ENCODE results near the gene DNAJB5. TPM values are rescaled to one million over a fixed set of nuclear protein-coding genes. Genes with fewer than 3 reads are reported as not detected.
A peak's percentile ranks its signal among the peaks of the same experiment; 100 is the strongest.

DNAJB5 gene
- polyA plus RNA-seq, 1 experiment = 6.1 TPM

DNA sequence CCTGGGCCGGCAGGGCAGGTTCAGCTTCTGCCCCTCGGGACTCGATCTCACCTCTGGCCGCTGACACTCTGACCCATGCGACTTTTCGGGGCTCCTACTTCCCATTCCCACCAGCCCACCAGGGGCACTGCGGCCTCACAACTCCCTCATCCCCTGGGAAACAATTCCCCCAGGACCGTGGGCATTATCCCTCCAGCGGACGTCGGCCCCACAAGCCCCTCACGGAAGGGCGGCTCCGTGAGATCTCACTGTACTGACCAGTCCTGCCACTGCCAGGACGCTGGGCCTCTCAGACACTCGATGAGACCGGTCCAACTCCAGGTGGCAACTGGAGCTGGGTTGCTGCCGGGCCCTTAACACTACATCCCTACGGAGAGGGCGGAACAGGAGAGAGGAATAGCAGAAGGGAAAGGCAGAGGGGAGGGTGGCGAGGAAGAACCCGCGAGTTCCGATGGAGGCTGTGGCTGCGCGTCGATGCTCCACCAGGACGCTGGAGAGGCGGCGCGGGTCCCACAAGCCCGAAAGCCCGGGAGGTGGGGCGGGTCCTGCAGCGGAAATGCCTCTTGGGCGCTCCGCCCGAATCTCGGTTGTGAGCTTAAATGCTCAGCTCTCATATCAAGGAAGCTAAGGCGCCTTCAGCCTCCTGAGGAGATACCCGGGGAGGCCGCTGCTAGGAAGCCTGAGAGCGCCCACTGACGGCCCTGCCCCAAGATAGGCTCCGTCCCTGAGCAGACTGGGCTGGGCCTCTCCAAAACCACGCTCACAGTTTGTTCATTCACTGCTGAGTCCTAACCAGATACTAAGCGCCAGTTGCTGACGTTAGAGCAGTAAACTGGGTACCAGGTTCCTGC lies 46.5 kb downstream of the DNAJB5 start:
- no peak for TF ChIP-seq CTCF (IDR thresholded peaks at IDR 0.05; ENCODE audit: insufficient read depth, low read depth, low read length)
- Histone ChIP-seq H3K4me3 (ENCODE audit: low read depth, low read length) (peak overlapping the region; percentile 38), H3K36me3 (ENCODE audit: control insufficient read depth, insufficient read depth, low read length) (no peaks in the 10 kb centered on the region), H3K27me3 (ENCODE audit: control insufficient read depth, insufficient read depth, low read length) (no peaks in the 10 kb centered on the region)
- ChIA-PET POLR2A (interaction anchor here (0.6 to 0.9 kb wide), 2 partner anchors 8 to 10 kb away, joined by 3 to 5 read pairs; no protein-coding TSS in a partner anchor), CTCF (interaction anchor here (1.4 kb wide), 1 partner anchor 61 kb away, joined by 4 read pairs; the partner anchor contains the start of gene PIGO)
- no peak for DNase-seq (ENCODE audit: low read depth)

GRCh38 chr9:35042081-35042604 lies 52.6 kb downstream of the DNAJB5 start:
- TF ChIP-seq CTCF (IDR thresholded peaks at IDR 0.05; ENCODE audit: insufficient read depth, low read depth, low read length) = no peak
- CTCF ChIA-PET = interaction anchor here (1.5 to 4.5 kb wide), 4 partner anchors 10 to 143 kb away, joined by 3 to 34 read pairs (median 10); no protein-coding TSS in a partner anchor
- POLR2A ChIA-PET = no interaction called here

GRCh38 chr9:35042891-35043545 lies 53.5 kb downstream of the DNAJB5 start:
- ChIA-PET CTCF (interaction anchor here (0.9 to 4.5 kb wide), 5 partner anchors 9 to 144 kb away, joined by 3 to 34 read pairs (median 5); no protein-coding TSS in a partner anchor), POLR2A (no interaction called here)
- DNase-seq (ENCODE audit: low read depth) = no peak
- Histone ChIP-seq H3K36me3 (ENCODE audit: control insufficient read depth, insufficient read depth, low read length) (peaks cover 3% of the 10 kb centered on the region), H3K4me3 (ENCODE audit: low read depth, low read length) (no peak overlapping the region), H3K27me3 (ENCODE audit: control insufficient read depth, insufficient read depth, low read length) (no peaks in the 10 kb centered on the region)
- TF ChIP-seq CTCF (IDR thresholded peaks at IDR 0.05; ENCODE audit: insufficient read depth, low read depth, low read length) = no peak

More at GRCh38 chr9:35042081-35042604, 52.6 kb downstream of the DNAJB5 start:
- Histone ChIP-seq H3K27me3 (ENCODE audit: control insufficient read depth, insufficient read depth, low read length) (no peaks in the 10 kb centered on the region), H3K4me3 (ENCODE audit: low read depth, low read length) (no peak overlapping the region), H3K36me3 (ENCODE audit: control insufficient read depth, insufficient read depth, low read length) (peaks cover 3% of the 10 kb centered on the region)
- DNase-seq (ENCODE audit: low read depth) = no peak

- no peak for DNase-seq (ENCODE audit: low read depth)
- ChIA-PET CTCF (interaction anchor here (1.1 to 4.5 kb wide), 5 partner anchors 8 to 145 kb away, joined by 3 to 34 read pairs (median 5); partner anchors contain the start of gene VCP), POLR2A (no interaction called here)
- Histone ChIP-seq H3K36me3 (ENCODE audit: control insufficient read depth, insufficient read depth, low read length) (peaks cover 3% of the 10 kb centered on the region), H3K4me3 (ENCODE audit: low read depth, low read length) (no peak overlapping the region), H3K27me3 (ENCODE audit: control insufficient read depth, insufficient read depth, low read length) (no peaks in the 10 kb centered on the region)
- TF ChIP-seq CTCF (IDR thresholded peaks at IDR 0.05; ENCODE audit: insufficient read depth, low read depth, low read length) = no peak
Observed at GRCh38 chr9:35044071-35044470, 54.5 kb downstream of the DNAJB5 start.

Other genes with a start within 250 kb of the DNAJB5 start
- gene PHF24, start 31.5 kb upstream of the DNAJB5 start, polyA plus RNA-seq (2011; rRNA removed) = 0.02 and 0.09 TPM in 2 replicates
- 305 and 333 TPM in 2 replicates for gene VCP, start 82.9 kb downstream of the DNAJB5 start, polyA plus RNA-seq (2011; rRNA removed)
- gene FANCG, start 90.2 kb downstream of the DNAJB5 start, polyA plus RNA-seq (2011; rRNA removed) = 11.9 and 13.6 TPM in 2 replicates
- 18.7 and 26.9 TPM in 2 replicates for gene PIGO, start 106.8 kb downstream of the DNAJB5 start, polyA plus RNA-seq (2011; rRNA removed)
- gene STOML2, start 113.4 kb downstream of the DNAJB5 start, polyA plus RNA-seq (2011; rRNA removed) = 134 and 170 TPM in 2 replicates
- gene ATOSB, start 126.1 kb downstream of the DNAJB5 start, polyA plus RNA-seq (2011; rRNA removed) = 41.0 and 51.0 TPM in 2 replicates
- gene UNC13B, start 172.3 kb downstream of the DNAJB5 start, polyA plus RNA-seq (2011; rRNA removed) = 13.2 and 13.3 TPM in 2 replicates

All from BJ (cell line).